Glutamatergic neuron (in vitro differentiated cells): Measurements from ENCODE around the gene AGR2. TPM values are rescaled to one million over a fixed set of nuclear protein-coding genes. Genes with fewer than 3 reads are reported as not detected.

Experiments
- DNase-seq: peaks from one replicate; pipeline ENCODE4 v3.0.0; 2022
- H3K27ac Mint-ChIP-seq: one replicate; pipeline ENCODE4 v1.8.0; 2020; ENCODE audit warnings: mild to moderate bottlenecking, mixed read lengths, inconsistent platforms; ENCODE audit not compliant: unreplicated experiment
- H3K27me3 Mint-ChIP-seq: one replicate; pipeline ENCODE4 v1.8.0; 2020; ENCODE audit warnings: mild to moderate bottlenecking, moderate library complexity, mixed read lengths, inconsistent platforms; ENCODE audit not compliant: unreplicated experiment
- H3K36me3 Mint-ChIP-seq: one replicate; pipeline ENCODE4 v1.8.0; 2020; ENCODE audit warnings: mild to moderate bottlenecking, mixed read lengths, inconsistent platforms; ENCODE audit not compliant: unreplicated experiment
- H3K4me1 Mint-ChIP-seq: one replicate; pipeline ENCODE4 v1.8.0; 2020; ENCODE audit warnings: mild to moderate bottlenecking, low read depth, mixed read lengths, inconsistent platforms; ENCODE audit not compliant: unreplicated experiment
- H3K4me3 Mint-ChIP-seq: one replicate; pipeline ENCODE4 v1.8.0; 2020; ENCODE audit warnings: mild to moderate bottlenecking, mixed read lengths, inconsistent platforms; ENCODE audit not compliant: unreplicated experiment
- H3K9me3 Mint-ChIP-seq: one replicate; pipeline ENCODE4 v1.8.0; 2020; ENCODE audit warnings: mild to moderate bottlenecking, moderate library complexity, mixed read lengths, inconsistent platforms; ENCODE audit not compliant: unreplicated experiment
- total RNA-seq: library from RNA; stranded (reverse); fragmentation: NEBNext Ultra II Directional; extraction: Animal tissue kit (Norgen Biotek cat#: 25700); gene quantifications from one replicate; pipeline ENCODE4 v1.2.1, GENCODE V29; 2021; ENCODE audit not compliant: unreplicated experiment
- TF ChIP-seq, protein P1 (sequence below): fragments of 200-600 bp; sonication (generic); IDR thresholded peaks from one replicate; pipeline ENCODE4 v1.5.0; 2021; ENCODE audit not compliant: partially characterized antibody, unreplicated experiment

Gene AGR2
- total RNA-seq, 1 donor from 2014 or later = not detected

DNA sequence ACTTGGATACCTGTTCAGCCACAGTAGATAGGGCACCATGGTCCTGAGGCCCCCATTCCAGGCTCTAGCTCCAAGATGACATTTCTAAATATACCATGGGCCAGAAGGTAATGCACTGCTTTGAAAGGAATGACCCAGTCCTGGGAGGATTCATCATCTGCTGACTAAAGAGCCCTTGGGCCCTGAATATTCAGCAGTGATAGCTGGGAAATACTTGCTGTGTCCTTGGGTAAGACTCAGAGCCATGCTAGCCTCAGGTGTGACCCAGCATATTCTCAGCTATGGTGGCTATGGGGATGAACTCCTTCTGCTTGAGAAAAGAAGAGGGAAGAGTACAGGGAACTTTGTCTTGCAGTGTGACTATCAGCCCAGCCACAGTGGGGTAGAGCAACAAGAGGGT lies 21.3 kb upstream of the AGR2 start:
- peaks cover 7% of the 10 kb centered on the region for H3K36me3 Mint-ChIP-seq
- no peaks in the 10 kb centered on the region for H3K4me1 Mint-ChIP-seq
- H3K4me3 Mint-ChIP-seq = no peak overlapping the region
- no peaks in the 10 kb centered on the region for H3K27me3 Mint-ChIP-seq
- TF ChIP-seq, protein P1, sequence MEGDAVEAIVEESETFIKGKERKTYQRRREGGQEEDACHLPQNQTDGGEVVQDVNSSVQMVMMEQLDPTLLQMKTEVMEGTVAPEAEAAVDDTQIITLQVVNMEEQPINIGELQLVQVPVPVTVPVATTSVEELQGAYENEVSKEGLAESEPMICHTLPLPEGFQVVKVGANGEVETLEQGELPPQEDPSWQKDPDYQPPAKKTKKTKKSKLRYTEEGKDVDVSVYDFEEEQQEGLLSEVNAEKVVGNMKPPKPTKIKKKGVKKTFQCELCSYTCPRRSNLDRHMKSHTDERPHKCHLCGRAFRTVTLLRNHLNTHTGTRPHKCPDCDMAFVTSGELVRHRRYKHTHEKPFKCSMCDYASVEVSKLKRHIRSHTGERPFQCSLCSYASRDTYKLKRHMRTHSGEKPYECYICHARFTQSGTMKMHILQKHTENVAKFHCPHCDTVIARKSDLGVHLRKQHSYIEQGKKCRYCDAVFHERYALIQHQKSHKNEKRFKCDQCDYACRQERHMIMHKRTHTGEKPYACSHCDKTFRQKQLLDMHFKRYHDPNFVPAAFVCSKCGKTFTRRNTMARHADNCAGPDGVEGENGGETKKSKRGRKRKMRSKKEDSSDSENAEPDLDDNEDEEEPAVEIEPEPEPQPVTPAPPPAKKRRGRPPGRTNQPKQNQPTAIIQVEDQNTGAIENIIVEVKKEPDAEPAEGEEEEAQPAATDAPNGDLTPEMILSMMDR = no peak
- no peak overlapping the region for H3K27ac Mint-ChIP-seq
- H3K9me3 Mint-ChIP-seq = no peaks in the 10 kb centered on the region
- no peak for DNase-seq

- Mint-ChIP-seq H3K4me3 (no peak overlapping the region), H3K27ac (no peak overlapping the region), H3K36me3 (no peaks in the 10 kb centered on the region), H3K9me3 (no peaks in the 10 kb centered on the region), H3K4me1 (peaks cover 6% of the 10 kb centered on the region), H3K27me3 (no peaks in the 10 kb centered on the region)
- no peak for DNase-seq
- TF ChIP-seq, protein P1 = no peak
Measured at GRCh38 chr7:16822029-16822428, 17.2 kb upstream of the AGR2 start.

DNA sequence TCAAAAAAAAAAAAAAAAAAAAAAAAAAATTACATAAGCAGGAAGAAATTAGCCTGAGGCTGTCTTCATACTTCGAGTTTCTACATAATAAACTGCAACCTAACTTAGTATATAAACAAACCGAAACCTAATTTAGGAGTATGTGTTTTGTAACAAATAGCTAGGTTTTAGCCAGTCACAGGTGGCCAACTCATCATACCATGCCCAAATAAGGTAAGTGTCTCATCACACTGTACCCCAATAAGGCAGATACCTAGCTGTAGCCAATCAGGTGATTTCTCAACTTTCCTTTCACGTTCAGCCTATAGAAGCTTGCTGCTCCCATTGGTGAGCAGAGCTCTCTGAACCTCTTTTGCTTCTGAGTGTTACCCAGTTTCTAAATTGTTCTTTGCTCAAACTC lies 13.9 kb upstream of the AGR2 start:
- Mint-ChIP-seq H3K4me3 (no peak overlapping the region), H3K4me1 (peaks cover 20% of the 10 kb centered on the region)

GRCh38 chr7:16817536-16817935 lies 12.7 kb upstream of the AGR2 start:
- Mint-ChIP-seq H3K27me3 (no peaks in the 10 kb centered on the region), H3K4me1 (peaks cover 20% of the 10 kb centered on the region), H3K36me3 (no peaks in the 10 kb centered on the region), H3K9me3 (no peaks in the 10 kb centered on the region), H3K4me3 (no peak overlapping the region), H3K27ac (no peak overlapping the region)
- DNase-seq = no peak
- TF ChIP-seq, protein P1 = no peak

More for the DNA sequence above, 13.9 kb upstream of the AGR2 start:
- H3K36me3 Mint-ChIP-seq = no peaks in the 10 kb centered on the region
- DNase-seq = no peak
- H3K9me3 Mint-ChIP-seq = no peaks in the 10 kb centered on the region
- H3K27ac Mint-ChIP-seq = no peak overlapping the region
- no peaks in the 10 kb centered on the region for H3K27me3 Mint-ChIP-seq
- TF ChIP-seq, protein P1 = no peak

- H3K27me3 Mint-ChIP-seq = no peaks in the 10 kb centered on the region
- no peak overlapping the region for H3K27ac Mint-ChIP-seq
- peaks cover 20% of the 10 kb centered on the region for H3K4me1 Mint-ChIP-seq
- H3K36me3 Mint-ChIP-seq = no peaks in the 10 kb centered on the region
- no peak for DNase-seq
- TF ChIP-seq, protein P1 = no peak
- H3K4me3 Mint-ChIP-seq = no peak overlapping the region
- H3K9me3 Mint-ChIP-seq = no peaks in the 10 kb centered on the region
Measured at GRCh38 chr7:16816824-16817223, 12.0 kb upstream of the AGR2 start.
